ENCODE data around the gene KCTD13. TPM values are rescaled to one million over a fixed set of nuclear protein-coding genes. Genes with fewer than 3 reads are reported as not detected.

The KCTD13 gene
- total RNA-seq, 2 donors from 2014 or later, result 21.5 to 27.5 TPM

- peak overlapping the region; percentile 52 for H3K4me3 Mint-ChIP-seq
- H3K27me3 Mint-ChIP-seq (ENCODE audit: insufficient read depth), result peaks cover 20% of the 10 kb centered on the region
- Histone ChIP-seq H3K4me3 (ENCODE audit: low read length) (peak overlapping the region; percentile 45), H3K27me3 (ENCODE audit: control insufficient read depth, insufficient read depth, low read length, poor library complexity, severe bottlenecking) (peaks cover 6% of the 10 kb centered on the region), H3K27ac (ENCODE audit: low read depth, low read length) (no peak overlapping the region), H3K36me3 (ENCODE audit: control insufficient read depth, insufficient read depth, low read length) (peaks cover 7% of the 10 kb centered on the region), H3K9me3 (ENCODE audit: control insufficient read depth, low read length) (no peaks in the 10 kb centered on the region), H3K4me1 (ENCODE audit: control insufficient read depth, insufficient read depth, low read length) (no peaks in the 10 kb centered on the region), H3K9ac (ENCODE audit: extremely low read depth, low read length, poor library complexity, severe bottlenecking) (no peak overlapping the region)
- WGBS, 2 experiments (ENCODE audit: insufficient coverage in 1 of 2, insufficient read length in 1 of 2), result 49 to 53% methylated on average over 30 to 45 of the region's 45 CpGs
- H3K27ac Mint-ChIP-seq, result no peak overlapping the region
- TF ChIP-seq CTCF (conservative IDR thresholded peaks at IDR 0.05), result no peak
- H3K9me3 Mint-ChIP-seq, result peaks cover 2% of the 10 kb centered on the region
- peaks cover 22% of the 10 kb centered on the region for H3K36me3 Mint-ChIP-seq (ENCODE audit: low read depth)
- peaks cover 3% of the 10 kb centered on the region for H3K4me1 Mint-ChIP-seq
- DNase-seq, result peak; percentile 86
Observed at GRCh38 chr16:29876594-29877249, 49.3 kb downstream of the KCTD13 start.

GRCh38 chr16:29876217-29876593, 49.8 kb downstream of the KCTD13 start:
- Mint-ChIP-seq H3K27ac (no peak overlapping the region), H3K36me3 (ENCODE audit: low read depth) (peaks cover 22% of the 10 kb centered on the region), H3K4me3 (peak overlapping the region; percentile 52), H3K27me3 (ENCODE audit: insufficient read depth) (peaks cover 20% of the 10 kb centered on the region), H3K9me3 (peaks cover 2% of the 10 kb centered on the region), H3K4me1 (peaks cover 3% of the 10 kb centered on the region)
- Histone ChIP-seq H3K9ac (ENCODE audit: extremely low read depth, low read length, poor library complexity, severe bottlenecking) (no peak overlapping the region), H3K27me3 (ENCODE audit: control insufficient read depth, insufficient read depth, low read length, poor library complexity, severe bottlenecking) (peaks cover 6% of the 10 kb centered on the region), H3K27ac (ENCODE audit: low read depth, low read length) (no peak overlapping the region), H3K4me3 (ENCODE audit: low read length) (no peak overlapping the region), H3K4me1 (ENCODE audit: control insufficient read depth, insufficient read depth, low read length) (no peaks in the 10 kb centered on the region), H3K9me3 (ENCODE audit: control insufficient read depth, low read length) (no peaks in the 10 kb centered on the region), H3K36me3 (ENCODE audit: control insufficient read depth, insufficient read depth, low read length) (peaks cover 7% of the 10 kb centered on the region)
- no peak for TF ChIP-seq CTCF (conservative IDR thresholded peaks at IDR 0.05)
- 72 to 74% methylated on average over 18 of the region's 18 CpGs for WGBS, 2 experiments (ENCODE audit: insufficient coverage in 1 of 2, insufficient read length in 1 of 2)
- DNase-seq, result peak; percentile 88

DNA sequence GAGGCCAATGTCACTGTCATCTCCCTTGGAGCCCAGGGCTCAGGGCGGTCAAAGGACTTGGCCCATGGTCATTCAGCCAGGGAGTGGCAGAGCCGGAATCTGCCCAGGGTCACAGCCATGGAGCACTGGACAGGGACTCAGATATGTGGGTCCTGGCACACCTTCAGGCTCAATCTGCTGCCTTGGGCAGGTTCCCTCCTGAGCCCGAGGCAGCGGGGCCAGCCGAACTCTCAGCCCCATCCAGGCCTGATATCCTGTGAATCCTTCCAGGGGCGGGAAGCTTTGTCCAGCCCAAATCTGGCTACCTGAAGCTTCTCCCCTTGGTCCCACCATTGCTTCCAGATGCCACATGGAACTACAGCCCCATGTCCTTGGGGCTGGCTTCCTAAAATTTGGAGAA, 50.8 kb downstream of the KCTD13 start:
- TF ChIP-seq CTCF (conservative IDR thresholded peaks at IDR 0.05), result no peak
- Histone ChIP-seq H3K9me3 (ENCODE audit: control insufficient read depth, low read length) (no peaks in the 10 kb centered on the region), H3K4me3 (ENCODE audit: low read length) (no peak overlapping the region), H3K27me3 (ENCODE audit: control insufficient read depth, insufficient read depth, low read length, poor library complexity, severe bottlenecking) (peaks cover 6% of the 10 kb centered on the region), H3K9ac (ENCODE audit: extremely low read depth, low read length, poor library complexity, severe bottlenecking) (no peak overlapping the region), H3K36me3 (ENCODE audit: control insufficient read depth, insufficient read depth, low read length) (peaks cover 7% of the 10 kb centered on the region), H3K27ac (ENCODE audit: low read depth, low read length) (no peak overlapping the region), H3K4me1 (ENCODE audit: control insufficient read depth, insufficient read depth, low read length) (no peaks in the 10 kb centered on the region)
- peaks cover 2% of the 10 kb centered on the region for H3K9me3 Mint-ChIP-seq
- H3K27me3 Mint-ChIP-seq (ENCODE audit: insufficient read depth), result peaks cover 20% of the 10 kb centered on the region
- DNase-seq, result no peak
- no peak overlapping the region for H3K4me3 Mint-ChIP-seq
- H3K27ac Mint-ChIP-seq, result no peak overlapping the region
- WGBS, 2 experiments (ENCODE audit: insufficient coverage in 1 of 2, insufficient read length in 1 of 2), result 88 to 95% methylated on average over 5 to 6 of the region's 6 CpGs
- H3K4me1 Mint-ChIP-seq, result peaks cover 3% of the 10 kb centered on the region
- peaks cover 17% of the 10 kb centered on the region for H3K36me3 Mint-ChIP-seq (ENCODE audit: low read depth)
